ENCODE measurements around the gene ISL1. TPM values are rescaled to one million over a fixed set of nuclear protein-coding genes. Genes with fewer than 3 reads are reported as not detected.
A peak's percentile ranks its signal among the peaks of the same experiment; 100 is the strongest.

ISL1 gene
- total RNA-seq, 1 experiment from 2014 or later, result 11.8 TPM

GRCh38 chr5:51386916-51387883, 4.0 kb downstream of the ISL1 start:
- no peak for DNase-seq (ENCODE audit: low spot score)
- intact Hi-C loops (cut with micrococcal nuclease; ENCODE audit: unreplicated experiment), result loop anchor here (10.0 kb wide), 1 partner anchor 1268 kb away; no protein-coding TSS in a partner anchor
- no peak for TF ChIP-seq CTCF (conservative IDR thresholded peaks at IDR 0.05; ENCODE audit: low read depth, low read length)
- TF ChIP-seq EZH2 (IDR thresholded peaks at IDR 0.05; ENCODE audit: borderline replicate concordance, low read depth, low read length, poor library complexity, severe bottlenecking), result no peak
- ChIA-PET CTCF (no interaction called here), POLR2A (ENCODE audit: low non-redundant PET) (no interaction called here)
- Histone ChIP-seq H3K36me3 (ENCODE audit: insufficient read depth, low read length, poor library complexity, severe bottlenecking) (no peaks in the 10 kb centered on the region), H3K27me3 (replicated peaks; ENCODE audit: insufficient read depth, low read depth, low read length, poor library complexity) (no peaks in the 10 kb centered on the region), H3K4me3 (ENCODE audit: low read depth, low read length, poor library complexity, severe bottlenecking) (peak overlapping the region; percentile 87), H3K27ac (ENCODE audit: low read depth, low read length, poor library complexity, severe bottlenecking) (peak overlapping the region; percentile 39), H3K4me1 (ENCODE audit: insufficient read depth, low read length, poor library complexity, severe bottlenecking) (peaks cover 4% of the 10 kb centered on the region), H3K9me3 (ENCODE audit: low read depth, low read length, poor library complexity, severe bottlenecking) (no peaks in the 10 kb centered on the region)
- no TSS peak for BruUV-seq (replicated peaks)

- no peak overlapping the region for H3K4me3 ChIP-seq (ENCODE audit: low read depth, low read length, poor library complexity, severe bottlenecking)
- peaks cover under 1% of the 10 kb centered on the region for H3K36me3 ChIP-seq (ENCODE audit: insufficient read depth, low read length, poor library complexity, severe bottlenecking)
- no peaks in the 10 kb centered on the region for H3K27me3 ChIP-seq (replicated peaks; ENCODE audit: insufficient read depth, low read depth, low read length, poor library complexity)
- no peak for DNase-seq (ENCODE audit: low spot score)
- ChIA-PET POLR2A (ENCODE audit: low non-redundant PET) (no interaction called here), CTCF (no interaction called here)
- BruUV-seq (replicated peaks), result no TSS peak
- no peaks in the 10 kb centered on the region for H3K9me3 ChIP-seq (ENCODE audit: low read depth, low read length, poor library complexity, severe bottlenecking)
- no peak overlapping the region for H3K27ac ChIP-seq (ENCODE audit: low read depth, low read length, poor library complexity, severe bottlenecking)
- no peak for TF ChIP-seq EZH2 (IDR thresholded peaks at IDR 0.05; ENCODE audit: borderline replicate concordance, low read depth, low read length, poor library complexity, severe bottlenecking)
- TF ChIP-seq CTCF (conservative IDR thresholded peaks at IDR 0.05; ENCODE audit: low read depth, low read length), result no peak
- intact Hi-C loops (cut with micrococcal nuclease; ENCODE audit: unreplicated experiment), result loop anchor here (10.0 kb wide), 1 partner anchor 1267 kb away; no protein-coding TSS in a partner anchor
- peaks cover 4% of the 10 kb centered on the region for H3K4me1 ChIP-seq (ENCODE audit: insufficient read depth, low read length, poor library complexity, severe bottlenecking)
Measured at GRCh38 chr5:51387884-51388275, 4.6 kb downstream of the ISL1 start.

GRCh38 chr5:51388488-51389287, 5.4 kb downstream of the ISL1 start:
- no peak overlapping the region for H3K4me3 ChIP-seq (ENCODE audit: low read depth, low read length, poor library complexity, severe bottlenecking)
- no peaks in the 10 kb centered on the region for H3K27me3 ChIP-seq (replicated peaks; ENCODE audit: insufficient read depth, low read depth, low read length, poor library complexity)
- H3K27ac ChIP-seq (ENCODE audit: low read depth, low read length, poor library complexity, severe bottlenecking), result no peak overlapping the region
- no peak for DNase-seq (ENCODE audit: low spot score)
- ChIA-PET CTCF (no interaction called here), POLR2A (ENCODE audit: low non-redundant PET) (no interaction called here)
- TF ChIP-seq CTCF (conservative IDR thresholded peaks at IDR 0.05; ENCODE audit: low read depth, low read length), result no peak
- no peak for TF ChIP-seq EZH2 (IDR thresholded peaks at IDR 0.05; ENCODE audit: borderline replicate concordance, low read depth, low read length, poor library complexity, severe bottlenecking)
- peaks cover 7% of the 10 kb centered on the region for H3K36me3 ChIP-seq (ENCODE audit: insufficient read depth, low read length, poor library complexity, severe bottlenecking)
- no peaks in the 10 kb centered on the region for H3K9me3 ChIP-seq (ENCODE audit: low read depth, low read length, poor library complexity, severe bottlenecking)
- H3K4me1 ChIP-seq (ENCODE audit: insufficient read depth, low read length, poor library complexity, severe bottlenecking), result peaks cover 4% of the 10 kb centered on the region
- intact Hi-C loops (cut with micrococcal nuclease; ENCODE audit: unreplicated experiment), result loop anchor here (10.0 kb wide), 1 partner anchor 1266 kb away; no protein-coding TSS in a partner anchor
- BruUV-seq (replicated peaks), result no TSS peak
